CD14-positive monocyte (primary cell): ENCODE data around the gene ADCY2. TPM values are rescaled to one million over a fixed set of nuclear protein-coding genes. Genes with fewer than 3 reads are reported as not detected.
A peak's percentile ranks its signal among the peaks of the same experiment; 100 is the strongest.

Experiments
- DNase-seq, 3 donors: peaks; one replicate each; pipeline ENCODE4 v3.0.0-alpha.2; 2011 to 2022
- H2AFZ ChIP-seq: 2 replicates; pipeline ENCODE4 v1.6.0; 2012; ENCODE audit warnings: mild to moderate bottlenecking, low read depth, low read length, inconsistent platforms; ENCODE audit not compliant: insufficient read depth, poor library complexity, severe bottlenecking
- H3K27ac ChIP-seq, 2 donors: 1 replicate in 1 of 2; 2 replicates in 1 of 2; pipeline ENCODE4 v1.5.1; 2012 to 2013; ENCODE audit warnings: low read length in 2 of 2, control low read depth in 1 of 2, inconsistent platforms in 1 of 2, low read depth in 1 of 2, mild to moderate bottlenecking in 1 of 2
- H3K27me3 ChIP-seq, 2 donors: one replicate each; pipeline versions ENCODE4 v1.6.0 to v1.6.1; 2011 to 2013; ENCODE audit warnings: low read length in 2 of 2; ENCODE audit not compliant: control insufficient read depth in 2 of 2, insufficient read depth in 2 of 2
- H3K36me3 ChIP-seq, 2 donors: replicated peaks in 1 of 2; 1 replicate in 1 of 2; 2 replicates in 1 of 2; pipeline versions ENCODE4 v1.5.1 to v1.6.1; 2012 to 2013; ENCODE audit warnings: low read length in 2 of 2, control low read depth in 1 of 2, inconsistent platforms in 1 of 2, mild to moderate bottlenecking in 1 of 2; ENCODE audit not compliant: insufficient read depth in 2 of 2, control insufficient read depth in 1 of 2
- H3K4me1 ChIP-seq, 2 donors: 1 replicate in 1 of 2; 2 replicates in 1 of 2; pipeline versions ENCODE4 v1.5.1 to v1.6.1; 2012 to 2013; ENCODE audit warnings: low read length in 2 of 2, control low read depth in 1 of 2, inconsistent platforms in 1 of 2, mild to moderate bottlenecking in 1 of 2, moderate library complexity in 1 of 2; ENCODE audit not compliant: insufficient read depth in 2 of 2, control insufficient read depth in 1 of 2
- H3K4me2 ChIP-seq: replicated peaks from 2 replicates; pipeline ENCODE3; 2012; ENCODE audit warnings: low read length, moderate library complexity, mild to moderate bottlenecking; ENCODE audit not compliant: poor library complexity, severe bottlenecking; ENCODE audit errors: extremely low read depth
- H3K4me3 ChIP-seq, 3 experiments: fragments of 200-600 bp in 1 of 3; sonication (generic) in 1 of 3; replicated peaks in 1 of 3; 1 replicate in 2 of 3; 2 replicates in 1 of 3; pipeline ENCODE4 v1.5.1; 2011 to 2013; ENCODE audit warnings: low read length in 3 of 3, mild to moderate bottlenecking in 3 of 3, control low read depth in 2 of 3, low read depth in 2 of 3, inconsistent platforms in 1 of 3, moderate library complexity in 1 of 3
- H3K79me2 ChIP-seq: 2 replicates; pipeline ENCODE4 v1.6.0; 2012; ENCODE audit warnings: mild to moderate bottlenecking, control low read depth, inconsistent platforms, low read length, moderate library complexity; ENCODE audit not compliant: insufficient read depth
- H3K9ac ChIP-seq: 2 replicates; pipeline ENCODE4 v1.6.0; 2017; ENCODE audit warnings: low read length, mild to moderate bottlenecking; ENCODE audit not compliant: insufficient read depth, poor library complexity, severe bottlenecking
- H3K9me3 ChIP-seq, 2 donors: replicated peaks in 1 of 2; 1 replicate in 1 of 2; 2 replicates in 1 of 2; pipeline versions ENCODE4 v1.5.1 to v1.6.1; 2012 to 2013; ENCODE audit warnings: low read length in 2 of 2, control low read depth in 1 of 2; ENCODE audit not compliant: control insufficient read depth in 1 of 2, insufficient read depth in 1 of 2
- H4K20me1 ChIP-seq: 2 replicates; pipeline ENCODE4 v1.6.0; 2012; ENCODE audit warnings: mild to moderate bottlenecking, low read length, control low read depth, moderate library complexity; ENCODE audit not compliant: insufficient read depth
- H3K27ac Mint-ChIP-seq, 7 donors: one replicate each; pipeline ENCODE4 v1.8.0; 2020; ENCODE audit warnings: mild to moderate bottlenecking in 7 of 7, mixed read lengths in 7 of 7, moderate library complexity in 6 of 7, inconsistent platforms in 2 of 7
- H3K27me3 Mint-ChIP-seq, 3 donors: one replicate each; pipeline ENCODE4 v1.8.0; 2021 to 2022; ENCODE audit warnings: low read depth in 3 of 3, mild to moderate bottlenecking in 3 of 3, mixed read lengths in 3 of 3, moderate library complexity in 3 of 3, inconsistent platforms in 1 of 3
- H3K36me3 Mint-ChIP-seq, 2 donors: one replicate each; pipeline ENCODE4 v1.8.0; 2020; ENCODE audit warnings: mixed read lengths in 2 of 2, inconsistent platforms in 1 of 2, mild to moderate bottlenecking in 1 of 2
- H3K4me1 Mint-ChIP-seq: one replicate; pipeline ENCODE4 v1.8.0; 2020; ENCODE audit warnings: mild to moderate bottlenecking, mixed read lengths
- H3K4me3 Mint-ChIP-seq, 2 donors: one replicate each; pipeline ENCODE4 v1.8.0; 2020; ENCODE audit warnings: mild to moderate bottlenecking in 2 of 2, mixed read lengths in 2 of 2, moderate library complexity in 1 of 2
- H3K9me3 Mint-ChIP-seq, 7 donors: one replicate each; pipeline ENCODE4 v1.8.0; 2020 to 2022; ENCODE audit warnings: mixed read lengths in 7 of 7, mild to moderate bottlenecking in 6 of 7, moderate library complexity in 6 of 7, inconsistent platforms in 2 of 7
- CTCF ChIP-seq: fragments of 200-600 bp; IDR thresholded peaks from one replicate; pipeline ENCODE4 v1.8.0; 2022; ENCODE audit warnings: antibody characterized with exemption, mild to moderate bottlenecking
- WGBS: methylation state at CpG from one replicate; pipeline ENCODE4 v1.1.5; 2013; ENCODE audit warnings: missing lambda C conversion rate; ENCODE audit not compliant: insufficient coverage; 5-methylcytosine and 5-hydroxymethylcytosine counted together
- intact Hi-C, 2 donors: fragments of 100-400 bp; cut with micrococcal nuclease; formaldehyde crosslinking; loops; one replicate each; pipeline versions ENCODE4 v1.15.0 to v1.15.1; 2023
- polyA plus RNA-seq, 3 donors: library from polyadenylated mRNA; depleted of rRNA in 1 of 3; unstranded in 2 of 3; stranded (reverse) in 1 of 3; fragments of 300-500 nt in 2 of 3; fragments of >200 nt in 1 of 3; fragmentation: Illumina TruSeq in 2 of 3; gene quantifications; 1 replicate in 2 of 3; 2 replicates in 1 of 3; pipeline ENCODE4 v1.2.3, GENCODE V29; 2012 to 2021

ADCY2 gene
- polyA plus RNA-seq, 3 donors = not detected

- intact Hi-C loops = no loop called here
- H4K20me1 ChIP-seq = no peaks in the 10 kb centered on the region
- no peaks in the 10 kb centered on the region for H3K4me1 ChIP-seq
- no peak for TF ChIP-seq CTCF
- no peak overlapping the region for H2AFZ ChIP-seq
- 64% methylated on average over 5 of the region's 6 CpGs for WGBS
- H3K9ac ChIP-seq = no peak overlapping the region
- Mint-ChIP-seq H3K9me3 (peaks cover 0 to 2% (median 0%) of the 10 kb centered on the region in 7 donors), H3K27me3 (peaks cover 0 to 9% (median 0%) of the 10 kb centered on the region in 3 donors), H3K4me3 (no peak overlapping the region), H3K36me3 (no peaks in the 10 kb centered on the region), H3K27ac (no peak overlapping the region), H3K4me1 (no peaks in the 10 kb centered on the region)
- no peaks in the 10 kb centered on the region for H3K9me3 ChIP-seq
- H3K27ac ChIP-seq = no peak overlapping the region
- no peak for DNase-seq
- no peak overlapping the region for H3K4me3 ChIP-seq
- H3K36me3 ChIP-seq = no peaks in the 10 kb centered on the region
- H3K79me2 ChIP-seq = no peaks in the 10 kb centered on the region
- no peaks in the 10 kb centered on the region for H3K27me3 ChIP-seq
- H3K4me2 ChIP-seq = no peak overlapping the region
These were observed 318.2 kb downstream of the ADCY2 start for GRCh38 chr5:7714119-7714518.

GRCh38 chr5:7714697-7715096, 318.8 kb downstream of the ADCY2 start:
- H3K4me2 ChIP-seq = no peak overlapping the region
- H3K79me2 ChIP-seq = no peaks in the 10 kb centered on the region
- H3K4me1 ChIP-seq = no peaks in the 10 kb centered on the region
- intact Hi-C loops = no loop called here
- Mint-ChIP-seq H3K27ac (peak overlapping the region in 1 of 7 donors; percentile 65), H3K4me3 (no peak overlapping the region), H3K27me3 (peaks cover 0 to 9% (median 0%) of the 10 kb centered on the region in 3 donors), H3K9me3 (peaks cover 0 to 2% (median 0%) of the 10 kb centered on the region in 7 donors), H3K36me3 (no peaks in the 10 kb centered on the region), H3K4me1 (no peaks in the 10 kb centered on the region)
- H3K9me3 ChIP-seq = no peaks in the 10 kb centered on the region
- no peak for DNase-seq
- H3K36me3 ChIP-seq = no peaks in the 10 kb centered on the region
- TF ChIP-seq CTCF = no peak
- H3K27me3 ChIP-seq = no peaks in the 10 kb centered on the region
- H3K9ac ChIP-seq = no peak overlapping the region
- H2AFZ ChIP-seq = no peak overlapping the region
- H3K4me3 ChIP-seq = no peak overlapping the region
- no peak overlapping the region for H3K27ac ChIP-seq
- H4K20me1 ChIP-seq = no peaks in the 10 kb centered on the region
